BE2C (cell line): ENCODE measurements around the gene FAM50A.

Experiments used
- DNase-seq: peaks from one replicate; pipeline ENCODE4 v3.0.0-alpha.2; 2020
- H3K27me3 ChIP-seq: fragments of 250-450 bp; sonication (Bioruptor Pico); 2 replicates; pipeline ENCODE4 v1.5.1; 2020; ENCODE audit warnings: mild to moderate bottlenecking
- H3K36me3 ChIP-seq: fragments of 250-450 bp; sonication (Bioruptor Pico); 2 replicates; pipeline ENCODE4 v1.5.1; 2020; ENCODE audit warnings: mild to moderate bottlenecking
- H3K4me1 ChIP-seq: fragments of 250-450 bp; sonication (Bioruptor Pico); 2 replicates; pipeline ENCODE4 v1.5.1; 2020
- H3K4me3 ChIP-seq: 2 replicates; pipeline ENCODE4 v1.5.1; 2011; ENCODE audit warnings: low read depth, low read length
- H3K9me3 ChIP-seq: fragments of 250-450 bp; sonication (Bioruptor Pico); 2 replicates; pipeline ENCODE4 v1.5.1; 2020
- TF ChIP-seq, protein P1 (sequence below): IDR thresholded peaks from 2 replicates; pipeline ENCODE4 v1.5.1; 2012; ENCODE audit warnings: mild to moderate bottlenecking, low read depth, low read length

FAM50A gene

DNA sequence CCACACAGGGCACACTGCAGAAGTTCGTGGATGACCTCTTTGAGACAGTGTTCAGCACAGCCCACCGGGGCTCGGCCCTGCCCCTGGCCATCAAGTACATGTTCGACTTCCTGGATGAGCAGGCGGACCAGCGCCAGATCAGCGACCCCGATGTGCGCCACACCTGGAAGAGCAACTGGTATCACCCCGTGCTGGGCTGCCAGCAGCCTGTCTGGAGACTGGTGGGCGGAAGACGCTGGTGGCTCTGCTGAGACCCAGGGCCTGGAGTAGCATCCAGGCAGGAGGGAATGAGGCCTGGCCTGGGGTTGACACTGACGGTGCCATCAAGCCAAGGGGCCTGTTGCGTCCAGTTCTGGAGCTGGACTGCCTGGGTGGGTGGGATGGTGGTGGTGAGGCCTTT lies 26.5 kb downstream of the FAM50A start:
- DNase-seq = no peak
- Histone ChIP-seq H3K4me1 (no peaks in the 10 kb centered on the region), H3K4me3 (no peak overlapping the region), H3K27me3 (no peaks in the 10 kb centered on the region), H3K9me3 (no peaks in the 10 kb centered on the region), H3K36me3 (no peaks in the 10 kb centered on the region; the same call in 1 of the 2 replicates)
- TF ChIP-seq, protein P1, sequence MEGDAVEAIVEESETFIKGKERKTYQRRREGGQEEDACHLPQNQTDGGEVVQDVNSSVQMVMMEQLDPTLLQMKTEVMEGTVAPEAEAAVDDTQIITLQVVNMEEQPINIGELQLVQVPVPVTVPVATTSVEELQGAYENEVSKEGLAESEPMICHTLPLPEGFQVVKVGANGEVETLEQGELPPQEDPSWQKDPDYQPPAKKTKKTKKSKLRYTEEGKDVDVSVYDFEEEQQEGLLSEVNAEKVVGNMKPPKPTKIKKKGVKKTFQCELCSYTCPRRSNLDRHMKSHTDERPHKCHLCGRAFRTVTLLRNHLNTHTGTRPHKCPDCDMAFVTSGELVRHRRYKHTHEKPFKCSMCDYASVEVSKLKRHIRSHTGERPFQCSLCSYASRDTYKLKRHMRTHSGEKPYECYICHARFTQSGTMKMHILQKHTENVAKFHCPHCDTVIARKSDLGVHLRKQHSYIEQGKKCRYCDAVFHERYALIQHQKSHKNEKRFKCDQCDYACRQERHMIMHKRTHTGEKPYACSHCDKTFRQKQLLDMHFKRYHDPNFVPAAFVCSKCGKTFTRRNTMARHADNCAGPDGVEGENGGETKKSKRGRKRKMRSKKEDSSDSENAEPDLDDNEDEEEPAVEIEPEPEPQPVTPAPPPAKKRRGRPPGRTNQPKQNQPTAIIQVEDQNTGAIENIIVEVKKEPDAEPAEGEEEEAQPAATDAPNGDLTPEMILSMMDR = no peak

DNA sequence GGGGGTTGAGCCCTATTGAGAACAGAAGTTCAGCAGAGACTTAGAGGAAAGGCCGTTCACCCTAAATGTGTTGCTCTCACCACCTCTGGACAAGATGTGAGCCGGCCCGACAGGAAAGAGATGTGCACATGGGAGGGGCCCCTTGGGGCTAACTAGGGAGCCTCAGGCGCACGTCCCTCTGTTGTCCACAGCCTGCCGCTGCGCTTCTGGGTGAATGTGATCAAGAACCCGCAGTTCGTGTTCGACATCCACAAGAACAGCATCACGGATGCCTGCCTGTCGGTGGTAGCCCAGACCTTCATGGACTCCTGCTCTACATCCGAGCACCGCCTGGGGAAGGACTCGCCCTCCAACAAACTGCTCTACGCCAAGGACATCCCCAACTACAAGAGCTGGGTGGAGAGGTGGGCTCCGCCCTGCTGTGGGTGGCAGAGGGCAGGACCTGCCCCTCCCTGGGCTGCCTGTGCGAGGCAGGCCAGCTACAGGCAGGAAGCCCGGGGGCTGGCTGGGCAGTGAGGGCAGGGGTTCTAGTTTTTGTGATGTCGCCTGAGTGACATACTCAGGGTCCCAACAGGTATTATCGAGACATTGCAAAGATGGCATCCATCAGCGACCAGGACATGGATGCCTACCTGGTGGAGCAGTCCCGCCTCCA lies 27.1 kb downstream of the FAM50A start:
- Histone ChIP-seq H3K36me3 (no peaks in the 10 kb centered on the region; the same call in 1 of the 2 replicates), H3K9me3 (no peaks in the 10 kb centered on the region)

DNA sequence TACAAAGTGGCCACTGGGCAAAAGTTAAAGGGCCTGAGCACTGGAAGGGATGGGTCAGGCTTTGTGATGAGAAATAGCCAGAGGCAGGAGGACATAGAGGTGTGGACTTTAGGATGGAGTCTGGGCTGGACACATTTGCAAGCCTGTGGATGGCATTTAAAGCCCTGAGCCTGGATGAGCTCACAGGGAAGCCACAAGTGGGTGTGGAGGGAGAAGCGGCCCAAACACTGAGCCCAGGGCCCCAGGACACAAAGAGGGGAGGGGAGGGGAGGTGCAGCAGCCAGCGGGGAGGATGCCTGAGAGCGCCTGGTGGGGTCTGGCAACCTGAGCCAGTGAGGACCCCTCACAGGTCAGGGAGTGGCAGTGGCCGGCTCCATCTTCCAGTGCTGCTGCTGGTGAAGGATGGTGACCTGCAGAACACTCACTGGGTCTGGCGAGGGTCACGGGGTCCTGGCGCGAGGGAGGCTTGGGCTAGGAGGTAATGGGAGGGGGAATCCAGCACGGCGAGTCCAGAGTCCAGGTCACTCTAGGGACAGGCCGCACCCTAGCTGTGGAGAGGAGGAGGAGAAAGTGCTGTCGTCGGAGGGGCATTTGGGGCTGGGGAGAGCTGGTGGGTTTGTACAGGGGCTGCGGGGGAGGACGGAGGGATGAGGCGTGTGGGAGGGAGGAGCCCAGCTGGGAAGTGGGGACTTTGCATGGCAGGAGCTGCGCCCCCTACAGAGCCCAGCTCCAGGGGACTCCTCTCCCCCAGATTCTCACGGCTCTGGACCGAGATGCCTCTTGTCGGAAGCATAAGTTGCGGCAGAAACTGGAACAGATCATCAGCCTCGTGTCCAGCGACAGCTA lies 28.1 kb downstream of the FAM50A start:
- TF ChIP-seq, protein P1 = no peak
- H3K36me3 ChIP-seq = no peaks in the 10 kb centered on the region; the same call in 1 of the 2 replicates
- no peaks in the 10 kb centered on the region for H3K9me3 ChIP-seq

More for the DNA sequence above, 27.1 kb downstream of the FAM50A start:
- DNase-seq = no peak
- no peaks in the 10 kb centered on the region for H3K4me1 ChIP-seq
- H3K27me3 ChIP-seq = no peaks in the 10 kb centered on the region
- TF ChIP-seq, protein P1 = no peak
- no peak overlapping the region for H3K4me3 ChIP-seq

DNA sequence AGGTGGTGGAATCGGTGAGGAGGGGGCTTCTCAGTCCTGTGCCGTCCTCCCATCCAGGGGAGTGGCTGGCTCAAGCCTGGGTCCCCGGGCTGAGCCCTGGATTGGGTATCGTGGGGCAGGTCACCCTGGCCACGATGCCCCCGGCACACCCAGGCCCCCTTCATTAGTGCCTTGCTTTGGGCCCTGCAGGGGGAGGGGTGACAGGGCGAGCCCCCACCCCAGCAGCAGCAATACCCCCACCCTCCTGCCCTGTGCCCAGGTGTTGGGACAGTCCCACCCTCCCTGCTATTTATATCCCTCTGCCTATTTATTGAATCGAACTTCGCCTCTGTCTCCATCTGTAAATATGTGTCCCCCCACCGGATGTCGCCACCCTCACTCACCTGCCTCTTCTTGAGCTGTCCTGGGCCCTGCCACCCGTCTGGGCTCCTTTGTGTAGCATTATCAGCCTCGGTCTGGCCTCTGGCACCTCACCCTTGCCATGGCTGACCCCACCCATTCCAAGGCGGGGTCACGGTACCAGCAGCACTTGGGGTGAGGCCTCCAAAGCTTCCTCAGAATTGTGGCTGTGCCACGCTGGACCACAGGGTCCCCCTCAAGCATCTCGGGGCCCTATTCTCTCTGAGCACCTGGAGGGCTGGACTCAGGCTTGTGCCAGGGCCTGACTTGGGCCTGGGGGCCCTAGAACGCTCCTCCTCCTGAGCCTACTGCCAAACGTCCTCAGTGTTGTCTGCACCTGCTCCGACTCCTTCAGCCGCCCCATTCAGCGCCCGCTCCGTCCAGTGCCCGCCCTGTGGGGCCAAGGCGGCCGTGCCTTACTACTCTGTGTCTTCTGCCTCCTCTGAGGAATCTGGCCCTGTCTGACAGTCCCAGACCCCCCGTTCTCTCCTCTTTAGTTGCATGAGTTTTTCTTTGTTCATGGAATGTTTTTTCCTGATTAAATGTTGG lies 29.0 kb downstream of the FAM50A start:
- no peaks in the 10 kb centered on the region for H3K4me1 ChIP-seq
- no peaks in the 10 kb centered on the region for H3K9me3 ChIP-seq
- TF ChIP-seq, protein P1 = no peak
- no peaks in the 10 kb centered on the region for H3K27me3 ChIP-seq
- H3K36me3 ChIP-seq = no peaks in the 10 kb centered on the region; the same call in 1 of the 2 replicates
- no peak for DNase-seq
- H3K4me3 ChIP-seq = no peak overlapping the region

More for the DNA sequence above, 28.1 kb downstream of the FAM50A start:
- Histone ChIP-seq H3K4me3 (no peak overlapping the region), H3K27me3 (no peaks in the 10 kb centered on the region), H3K4me1 (no peaks in the 10 kb centered on the region)
- no peak for DNase-seq

DNA sequence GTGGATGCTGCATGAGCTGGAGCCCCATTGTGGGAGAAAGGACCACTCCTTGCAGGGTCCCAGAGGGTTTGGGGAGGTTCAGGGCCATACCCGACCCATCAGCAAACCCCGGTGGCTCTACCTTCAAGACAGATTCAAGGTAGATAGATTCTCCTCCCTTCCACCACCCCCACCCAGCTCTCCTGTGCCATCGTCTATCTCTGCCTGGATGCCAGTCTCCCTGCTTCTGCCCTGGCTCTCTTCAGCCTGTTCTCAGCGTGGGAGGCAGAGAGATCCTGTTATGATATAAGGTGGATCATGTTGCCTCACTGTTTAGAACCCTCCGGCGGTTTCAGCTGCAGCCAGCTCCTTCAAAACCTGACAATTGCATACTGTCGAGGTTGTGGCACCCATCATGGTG lies 29.7 kb downstream of the FAM50A start:
- H3K36me3 ChIP-seq = no peaks in the 10 kb centered on the region; the same call in 1 of the 2 replicates
- DNase-seq = no peak
- no peaks in the 10 kb centered on the region for H3K4me1 ChIP-seq
- H3K9me3 ChIP-seq = no peaks in the 10 kb centered on the region
- no peaks in the 10 kb centered on the region for H3K27me3 ChIP-seq
- no peak overlapping the region for H3K4me3 ChIP-seq
- TF ChIP-seq, protein P1 = no peak
